CD14-positive monocyte (primary cell): ENCODE measurements around the gene CR1L. TPM values are rescaled to one million over a fixed set of nuclear protein-coding genes. Genes with fewer than 3 reads are reported as not detected.
"Not testable (repeated sequence)": the region's sequence is repeated elsewhere in the genome, so short reads cannot be mapped to it uniquely, and the experiment has no call there.

ENCODE experiments used
- DNase-seq, 3 donors: peaks; one replicate each; pipeline ENCODE4 v3.0.0-alpha.2; 2011 to 2022
- H2AFZ ChIP-seq: 2 replicates; pipeline ENCODE4 v1.6.0; 2012; ENCODE audit warnings: mild to moderate bottlenecking, low read depth, low read length, inconsistent platforms; ENCODE audit not compliant: insufficient read depth, poor library complexity, severe bottlenecking
- H3K27ac ChIP-seq, 2 donors: 1 replicate in 1 of 2; 2 replicates in 1 of 2; pipeline ENCODE4 v1.5.1; 2012 to 2013; ENCODE audit warnings: low read length in 2 of 2, control low read depth in 1 of 2, inconsistent platforms in 1 of 2, low read depth in 1 of 2, mild to moderate bottlenecking in 1 of 2
- H3K27me3 ChIP-seq, 2 donors: one replicate each; pipeline versions ENCODE4 v1.6.0 to v1.6.1; 2011 to 2013; ENCODE audit warnings: low read length in 2 of 2; ENCODE audit not compliant: control insufficient read depth in 2 of 2, insufficient read depth in 2 of 2
- H3K36me3 ChIP-seq, 2 donors: replicated peaks in 1 of 2; 1 replicate in 1 of 2; 2 replicates in 1 of 2; pipeline versions ENCODE4 v1.5.1 to v1.6.1; 2012 to 2013; ENCODE audit warnings: low read length in 2 of 2, control low read depth in 1 of 2, inconsistent platforms in 1 of 2, mild to moderate bottlenecking in 1 of 2; ENCODE audit not compliant: insufficient read depth in 2 of 2, control insufficient read depth in 1 of 2
- H3K4me1 ChIP-seq, 2 donors: 1 replicate in 1 of 2; 2 replicates in 1 of 2; pipeline versions ENCODE4 v1.5.1 to v1.6.1; 2012 to 2013; ENCODE audit warnings: low read length in 2 of 2, control low read depth in 1 of 2, inconsistent platforms in 1 of 2, mild to moderate bottlenecking in 1 of 2, moderate library complexity in 1 of 2; ENCODE audit not compliant: insufficient read depth in 2 of 2, control insufficient read depth in 1 of 2
- H3K4me2 ChIP-seq: replicated peaks from 2 replicates; pipeline ENCODE3; 2012; ENCODE audit warnings: low read length, moderate library complexity, mild to moderate bottlenecking; ENCODE audit not compliant: poor library complexity, severe bottlenecking; ENCODE audit errors: extremely low read depth
- H3K4me3 ChIP-seq, 3 experiments: fragments of 200-600 bp in 1 of 3; sonication (generic) in 1 of 3; replicated peaks in 1 of 3; 1 replicate in 2 of 3; 2 replicates in 1 of 3; pipeline ENCODE4 v1.5.1; 2011 to 2013; ENCODE audit warnings: low read length in 3 of 3, mild to moderate bottlenecking in 3 of 3, control low read depth in 2 of 3, low read depth in 2 of 3, inconsistent platforms in 1 of 3, moderate library complexity in 1 of 3
- H3K79me2 ChIP-seq: 2 replicates; pipeline ENCODE4 v1.6.0; 2012; ENCODE audit warnings: mild to moderate bottlenecking, control low read depth, inconsistent platforms, low read length, moderate library complexity; ENCODE audit not compliant: insufficient read depth
- H3K9ac ChIP-seq: 2 replicates; pipeline ENCODE4 v1.6.0; 2017; ENCODE audit warnings: low read length, mild to moderate bottlenecking; ENCODE audit not compliant: insufficient read depth, poor library complexity, severe bottlenecking
- H3K9me3 ChIP-seq, 2 donors: replicated peaks in 1 of 2; 1 replicate in 1 of 2; 2 replicates in 1 of 2; pipeline versions ENCODE4 v1.5.1 to v1.6.1; 2012 to 2013; ENCODE audit warnings: low read length in 2 of 2, control low read depth in 1 of 2; ENCODE audit not compliant: control insufficient read depth in 1 of 2, insufficient read depth in 1 of 2
- H4K20me1 ChIP-seq: 2 replicates; pipeline ENCODE4 v1.6.0; 2012; ENCODE audit warnings: mild to moderate bottlenecking, low read length, control low read depth, moderate library complexity; ENCODE audit not compliant: insufficient read depth
- H3K27ac Mint-ChIP-seq, 7 donors: one replicate each; pipeline ENCODE4 v1.8.0; 2020; ENCODE audit warnings: mild to moderate bottlenecking in 7 of 7, mixed read lengths in 7 of 7, moderate library complexity in 6 of 7, inconsistent platforms in 2 of 7
- H3K27me3 Mint-ChIP-seq, 3 donors: one replicate each; pipeline ENCODE4 v1.8.0; 2021 to 2022; ENCODE audit warnings: low read depth in 3 of 3, mild to moderate bottlenecking in 3 of 3, mixed read lengths in 3 of 3, moderate library complexity in 3 of 3, inconsistent platforms in 1 of 3
- H3K36me3 Mint-ChIP-seq, 2 donors: one replicate each; pipeline ENCODE4 v1.8.0; 2020; ENCODE audit warnings: mixed read lengths in 2 of 2, inconsistent platforms in 1 of 2, mild to moderate bottlenecking in 1 of 2
- H3K4me1 Mint-ChIP-seq: one replicate; pipeline ENCODE4 v1.8.0; 2020; ENCODE audit warnings: mild to moderate bottlenecking, mixed read lengths
- H3K4me3 Mint-ChIP-seq, 2 donors: one replicate each; pipeline ENCODE4 v1.8.0; 2020; ENCODE audit warnings: mild to moderate bottlenecking in 2 of 2, mixed read lengths in 2 of 2, moderate library complexity in 1 of 2
- H3K9me3 Mint-ChIP-seq, 7 donors: one replicate each; pipeline ENCODE4 v1.8.0; 2020 to 2022; ENCODE audit warnings: mixed read lengths in 7 of 7, mild to moderate bottlenecking in 6 of 7, moderate library complexity in 6 of 7, inconsistent platforms in 2 of 7
- CTCF ChIP-seq: fragments of 200-600 bp; IDR thresholded peaks from one replicate; pipeline ENCODE4 v1.8.0; 2022; ENCODE audit warnings: antibody characterized with exemption, mild to moderate bottlenecking
- WGBS: methylation state at CpG from one replicate; pipeline ENCODE4 v1.1.5; 2013; ENCODE audit warnings: missing lambda C conversion rate; ENCODE audit not compliant: insufficient coverage; 5-methylcytosine and 5-hydroxymethylcytosine counted together
- intact Hi-C, 2 donors: fragments of 100-400 bp; cut with micrococcal nuclease; formaldehyde crosslinking; loops; one replicate each; pipeline versions ENCODE4 v1.15.0 to v1.15.1; 2023
- polyA plus RNA-seq, 3 donors: library from polyadenylated mRNA; depleted of rRNA in 1 of 3; unstranded in 2 of 3; stranded (reverse) in 1 of 3; fragments of 300-500 nt in 2 of 3; fragments of >200 nt in 1 of 3; fragmentation: Illumina TruSeq in 2 of 3; gene quantifications; 1 replicate in 2 of 3; 2 replicates in 1 of 3; pipeline ENCODE4 v1.2.3, GENCODE V29; 2012 to 2021

The CR1L gene
- polyA plus RNA-seq, 3 donors, result 0.49 TPM; not detected in 2

- H2AFZ ChIP-seq, result no peak overlapping the region
- Mint-ChIP-seq H3K4me3 (no peak overlapping the region), H3K36me3 (no peaks in the 10 kb centered on the region), H3K27me3 (peaks cover 6 to 13% (median 7%) of the 10 kb centered on the region in 3 donors), H3K9me3 (peaks cover 0 to 3% (median 0%) of the 10 kb centered on the region in 7 donors), H3K27ac (no peak overlapping the region), H3K4me1 (peaks cover under 1% of the 10 kb centered on the region)
- TF ChIP-seq CTCF, result no peak
- no peak overlapping the region for H3K4me2 ChIP-seq
- WGBS, result 100% methylated on average over 2 of the region's 4 CpGs
- no peak overlapping the region for H3K27ac ChIP-seq
- intact Hi-C loops, result no loop called here
- no peaks in the 10 kb centered on the region for H4K20me1 ChIP-seq
- no peaks in the 10 kb centered on the region for H3K36me3 ChIP-seq
- no peak overlapping the region for H3K4me3 ChIP-seq
- no peaks in the 10 kb centered on the region for H3K9me3 ChIP-seq
- H3K27me3 ChIP-seq, result peaks cover 13 to 16% of the 10 kb centered on the region in 2 donors
- H3K9ac ChIP-seq, result no peak overlapping the region
- DNase-seq, result no peak
- no peaks in the 10 kb centered on the region for H3K4me1 ChIP-seq
- no peaks in the 10 kb centered on the region for H3K79me2 ChIP-seq
Observed at GRCh38 chr1:207676153-207676552, 31.2 kb downstream of the CR1L start.

GRCh38 chr1:207680590-207681388 lies 35.9 kb downstream of the CR1L start:
- H3K9ac ChIP-seq, H4K20me1 ChIP-seq, H3K27me3 ChIP-seq, H3K27ac ChIP-seq, H3K4me3 ChIP-seq, H3K4me3 Mint-ChIP-seq, H3K27ac Mint-ChIP-seq, H3K4me1 Mint-ChIP-seq, H2AFZ ChIP-seq, DNase-seq, H3K4me1 ChIP-seq, H3K4me2 ChIP-seq, H3K9me3 ChIP-seq, H3K79me2 ChIP-seq, H3K9me3 Mint-ChIP-seq, H3K36me3 Mint-ChIP-seq, intact Hi-C loops, H3K36me3 ChIP-seq, H3K27me3 Mint-ChIP-seq: not testable (repeated sequence)
- 60% methylated on average over 1 of the region's 6 CpGs for WGBS

DNA sequence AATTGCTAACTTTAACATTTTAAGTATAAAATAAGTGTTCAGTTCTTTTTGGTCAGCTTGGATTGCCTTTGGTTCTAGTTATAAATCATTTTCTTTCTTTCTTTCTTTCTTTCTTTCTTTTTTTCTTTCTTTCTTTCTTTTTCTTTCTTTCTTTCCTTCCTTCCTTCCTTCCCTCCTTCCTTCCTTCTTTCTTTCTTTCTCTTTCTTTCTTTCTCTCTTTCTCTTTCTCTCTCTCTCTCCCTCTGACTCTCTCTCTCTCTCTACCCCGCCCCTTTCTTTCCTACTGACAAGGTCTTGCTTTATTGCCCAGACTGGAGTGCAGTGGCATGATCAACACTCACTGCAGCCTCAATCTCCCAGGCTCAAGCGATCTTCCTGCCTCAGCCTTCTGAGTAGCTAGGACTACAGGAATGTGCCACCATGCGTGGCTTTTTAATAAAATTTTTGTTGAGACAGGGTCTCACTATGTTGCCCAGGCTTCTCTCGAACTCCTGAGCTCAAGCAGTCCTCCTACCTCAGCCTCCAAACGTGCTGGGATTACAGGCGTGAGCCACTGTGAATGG lies 38.0 kb downstream of the CR1L start:
- H3K27ac Mint-ChIP-seq, H3K9me3 ChIP-seq, H3K9ac ChIP-seq, H3K4me3 Mint-ChIP-seq, H3K4me2 ChIP-seq, H3K27me3 Mint-ChIP-seq, H3K36me3 ChIP-seq, H3K4me1 ChIP-seq, DNase-seq, H2AFZ ChIP-seq, H3K9me3 Mint-ChIP-seq, H3K36me3 Mint-ChIP-seq, H3K27ac ChIP-seq, H4K20me1 ChIP-seq, H3K4me1 Mint-ChIP-seq, H3K79me2 ChIP-seq, H3K27me3 ChIP-seq, H3K4me3 ChIP-seq, intact Hi-C loops: not testable (repeated sequence)
- 97% methylated on average over 3 of the region's 6 CpGs for WGBS

DNA sequence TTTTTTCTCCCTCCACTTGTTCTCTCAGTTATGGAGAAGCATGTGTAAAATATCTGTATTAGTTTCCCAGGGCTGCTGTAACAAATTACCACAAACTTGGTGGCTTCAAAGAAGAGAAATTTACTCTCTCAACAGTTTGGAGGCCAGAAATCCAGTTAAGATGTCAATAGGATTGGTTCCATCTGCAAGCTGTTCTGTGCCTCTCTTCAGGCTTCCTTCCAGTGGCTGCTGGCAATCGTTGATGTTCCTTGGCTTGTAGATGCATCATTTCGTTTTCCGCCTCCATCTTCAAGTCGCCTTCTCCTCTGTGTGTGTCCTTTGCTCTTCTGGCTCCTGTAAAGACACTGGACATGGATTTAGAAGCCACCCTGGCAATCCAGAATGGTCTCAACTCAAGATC lies 45.6 kb downstream of the CR1L start:
- H4K20me1 ChIP-seq, H3K27ac Mint-ChIP-seq, H3K27me3 ChIP-seq, DNase-seq, H3K9me3 ChIP-seq, H3K9me3 Mint-ChIP-seq, H3K4me1 ChIP-seq, H3K4me1 Mint-ChIP-seq, H3K27ac ChIP-seq, H2AFZ ChIP-seq, H3K27me3 Mint-ChIP-seq, H3K9ac ChIP-seq, H3K4me2 ChIP-seq, H3K79me2 ChIP-seq, intact Hi-C loops, H3K36me3 Mint-ChIP-seq, H3K4me3 Mint-ChIP-seq, H3K36me3 ChIP-seq, H3K4me3 ChIP-seq: not testable (repeated sequence)
- WGBS, result 96% methylated on average over 4 of the region's 4 CpGs
